Eye (tissue), 1 donor: ENCODE data around the gene SH3D21.

Experiments
- DNase-seq: peaks from one replicate; pipeline ENCODE4 v3.0.0-alpha.2; 2015

SH3D21 gene

GRCh38 chr1:36359911-36360550, 53.9 kb downstream of the SH3D21 start:
- no peak for DNase-seq

- no peak for DNase-seq
Measured at GRCh38 chr1:36365381-36365780, 59.2 kb downstream of the SH3D21 start.

DNA sequence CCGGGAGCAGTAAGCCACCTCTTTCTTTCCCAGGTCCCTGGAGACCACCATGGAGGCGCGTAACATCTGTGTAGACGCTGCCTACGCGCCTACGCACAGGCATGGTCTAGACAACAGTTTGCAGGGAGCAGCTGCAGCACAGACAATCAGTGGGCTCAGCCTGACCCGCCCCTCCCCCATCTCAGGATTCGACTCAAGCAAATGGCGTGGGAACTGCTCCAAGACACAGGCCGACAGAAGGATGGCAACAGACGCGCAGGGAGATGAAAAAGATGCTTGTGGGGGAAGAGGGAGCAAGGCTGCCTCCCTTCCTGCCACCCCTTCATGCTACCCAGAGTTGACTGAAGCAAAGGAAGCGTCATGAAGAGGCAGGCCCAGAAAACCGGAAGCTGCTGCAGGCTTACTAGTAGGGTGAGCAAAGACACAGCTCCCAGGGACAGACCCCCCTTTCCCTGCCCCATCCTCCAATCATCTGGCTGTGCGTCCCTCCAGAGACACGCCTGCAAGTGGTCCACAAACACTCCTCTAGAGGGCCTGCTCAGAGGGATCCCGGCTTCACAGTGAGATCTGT, 60.0 kb downstream of the SH3D21 start:
- DNase-seq, result peak; percentile 91

DNA sequence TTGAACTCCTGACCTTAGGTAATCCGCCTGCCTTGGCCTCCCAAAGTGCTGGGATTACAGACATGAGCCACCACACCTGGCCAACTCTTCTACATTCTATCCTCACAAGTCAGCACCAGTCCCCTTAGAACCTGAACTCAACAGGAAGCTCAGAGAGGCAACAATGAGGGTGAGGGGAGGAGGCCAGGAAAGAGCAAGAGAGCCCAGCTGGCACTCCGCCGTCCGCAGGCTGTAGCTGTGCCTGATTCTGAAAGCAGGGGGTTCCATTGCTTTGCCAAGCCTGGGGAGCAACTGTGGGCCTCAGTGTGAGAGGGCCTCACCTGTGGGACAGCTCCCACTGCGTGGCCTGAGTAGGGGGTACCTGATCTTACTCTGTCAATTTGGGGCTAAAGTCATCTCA, 60.9 kb downstream of the SH3D21 start:
- no peak for DNase-seq

GRCh38 chr1:36367798-36368197, 61.6 kb downstream of the SH3D21 start:
- no peak for DNase-seq

- peak; percentile 94 for DNase-seq
Measured at GRCh38 chr1:36369061-36369861, 63.1 kb downstream of the SH3D21 start.
